Thoracic aorta (tissue), 2 donors: ENCODE data around the gene SSTR1. TPM values are rescaled to one million over a fixed set of nuclear protein-coding genes. Genes with fewer than 3 reads are reported as not detected.
A peak's percentile ranks its signal among the peaks of the same experiment; 100 is the strongest.

Source experiments
- ATAC-seq: fragments of 150-250 bp; one replicate; pipeline ENCODE4 v1.8.0; 2017; ENCODE audit warnings: low read depth; ENCODE audit not compliant: insufficient number of reproducible peaks, low FRiP score
- DNase-seq: peaks from one replicate; pipeline ENCODE4 v3.0.0-alpha.2; 2020; ENCODE audit warnings: low spot score
- H3K27ac ChIP-seq, 2 donors: fragments of 200-600 bp; sonication (generic); 1 replicate in 1 of 2; 2 replicates in 1 of 2; pipeline ENCODE4 v1.5.1; 2016; ENCODE audit warnings: mild to moderate bottlenecking in 2 of 2, moderate library complexity in 2 of 2
- H3K27me3 ChIP-seq: fragments of 200-600 bp; sonication (generic); replicated peaks from 2 replicates; pipeline ENCODE4 v1.6.0; 2016; ENCODE audit warnings: mild to moderate bottlenecking; ENCODE audit not compliant: insufficient read depth
- H3K36me3 ChIP-seq: fragments of 200-600 bp; sonication (generic); one replicate; pipeline ENCODE4 v1.5.1; 2016
- H3K4me1 ChIP-seq, 2 donors: fragments of 200-600 bp; sonication (generic); 1 replicate in 1 of 2; 2 replicates in 1 of 2; pipeline versions ENCODE4 v1.5.1 to v1.6.0; 2016; ENCODE audit warnings: low read depth in 2 of 2, mild to moderate bottlenecking in 1 of 2; ENCODE audit not compliant: control insufficient read depth in 1 of 2
- H3K4me3 ChIP-seq: fragments of 200-600 bp; sonication (generic); 2 replicates; pipeline ENCODE4 v1.5.1; 2016; ENCODE audit warnings: mild to moderate bottlenecking
- H3K9me3 ChIP-seq: fragments of 200-600 bp; sonication (generic); 2 replicates; pipeline ENCODE4 v1.5.1; 2016
- total RNA-seq, 2 donors: library from RNA; depleted of rRNA; stranded (reverse); fragments of >200 nt; gene quantifications; one replicate each; pipeline versions ENCODE4 v1.1.0 to v1.2.3, GENCODE V29; 2016
- TF ChIP-seq, protein P1 (sequence below): fragments of 200-600 bp; sonication (generic); IDR thresholded peaks from one replicate; pipeline ENCODE4 v1.5.1; 2019; ENCODE audit warnings: antibody characterized with exemption

SSTR1 gene
- total RNA-seq, 2 donors from 2014 or later = 0.85 to 0.95 TPM

DNA sequence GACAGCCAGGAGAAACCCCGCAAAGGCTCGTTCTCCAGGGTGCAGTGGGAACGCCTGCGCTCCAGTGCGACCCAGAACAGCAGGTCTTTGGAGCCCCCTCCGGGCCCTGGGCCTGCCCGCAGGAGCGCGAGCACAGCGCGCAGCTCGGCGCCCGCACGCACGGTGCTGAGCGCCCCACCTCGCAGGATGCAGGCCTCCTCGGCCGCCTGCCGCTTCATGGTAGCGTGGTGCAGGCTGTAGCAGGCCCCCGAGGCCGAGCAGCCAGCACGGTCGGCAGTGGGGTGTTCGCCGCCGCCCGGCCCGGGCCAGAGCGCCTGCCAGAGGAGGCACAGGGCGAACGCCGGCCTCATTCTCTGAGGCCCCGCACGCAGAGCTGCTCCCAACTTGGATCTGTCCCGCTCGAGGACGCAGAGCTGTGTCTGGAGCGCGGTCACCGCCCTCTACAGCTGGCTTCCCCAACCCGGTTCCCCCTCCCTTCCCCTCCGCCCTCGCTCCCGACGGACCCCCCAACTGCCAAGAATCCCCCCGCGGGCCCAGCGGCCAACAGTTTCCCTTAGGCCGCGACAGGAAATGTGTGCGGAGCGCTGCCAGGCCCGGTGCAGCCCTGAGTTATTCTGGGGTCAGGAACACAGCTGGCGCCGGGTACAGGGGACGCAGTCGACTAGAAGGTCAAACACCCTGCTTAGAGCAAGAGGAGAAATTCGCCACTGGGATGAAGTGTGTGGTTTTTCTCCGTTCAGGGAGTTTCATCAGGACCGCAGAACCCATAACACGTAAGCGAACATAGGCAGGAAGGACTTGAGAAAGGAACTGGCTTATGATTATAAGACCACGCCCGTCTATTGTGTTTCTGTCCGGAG is 48.2 kb downstream of the SSTR1 start, which contains the start of gene CLEC14A:
Gene CLEC14A (minus strand): TSS at position 421 of the 860 bp plus-strand sequence. CDS start 71 bp downstream, at position 350.
- H3K27me3 ChIP-seq = no peaks in the 10 kb centered on the region
- H3K27ac ChIP-seq = no peak within 1 kb of the TSS
- peak within 1 kb of the TSS; percentile 67 for H3K4me3 ChIP-seq
- TF ChIP-seq, protein P1, sequence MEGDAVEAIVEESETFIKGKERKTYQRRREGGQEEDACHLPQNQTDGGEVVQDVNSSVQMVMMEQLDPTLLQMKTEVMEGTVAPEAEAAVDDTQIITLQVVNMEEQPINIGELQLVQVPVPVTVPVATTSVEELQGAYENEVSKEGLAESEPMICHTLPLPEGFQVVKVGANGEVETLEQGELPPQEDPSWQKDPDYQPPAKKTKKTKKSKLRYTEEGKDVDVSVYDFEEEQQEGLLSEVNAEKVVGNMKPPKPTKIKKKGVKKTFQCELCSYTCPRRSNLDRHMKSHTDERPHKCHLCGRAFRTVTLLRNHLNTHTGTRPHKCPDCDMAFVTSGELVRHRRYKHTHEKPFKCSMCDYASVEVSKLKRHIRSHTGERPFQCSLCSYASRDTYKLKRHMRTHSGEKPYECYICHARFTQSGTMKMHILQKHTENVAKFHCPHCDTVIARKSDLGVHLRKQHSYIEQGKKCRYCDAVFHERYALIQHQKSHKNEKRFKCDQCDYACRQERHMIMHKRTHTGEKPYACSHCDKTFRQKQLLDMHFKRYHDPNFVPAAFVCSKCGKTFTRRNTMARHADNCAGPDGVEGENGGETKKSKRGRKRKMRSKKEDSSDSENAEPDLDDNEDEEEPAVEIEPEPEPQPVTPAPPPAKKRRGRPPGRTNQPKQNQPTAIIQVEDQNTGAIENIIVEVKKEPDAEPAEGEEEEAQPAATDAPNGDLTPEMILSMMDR = no peak
- ATAC-seq = no peak
- H3K36me3 ChIP-seq = no peaks in the 10 kb centered on the region
- no peak for DNase-seq
- H3K9me3 ChIP-seq = no peaks in the 10 kb centered on the region
- no peaks in the 10 kb centered on the region for H3K4me1 ChIP-seq

DNA sequence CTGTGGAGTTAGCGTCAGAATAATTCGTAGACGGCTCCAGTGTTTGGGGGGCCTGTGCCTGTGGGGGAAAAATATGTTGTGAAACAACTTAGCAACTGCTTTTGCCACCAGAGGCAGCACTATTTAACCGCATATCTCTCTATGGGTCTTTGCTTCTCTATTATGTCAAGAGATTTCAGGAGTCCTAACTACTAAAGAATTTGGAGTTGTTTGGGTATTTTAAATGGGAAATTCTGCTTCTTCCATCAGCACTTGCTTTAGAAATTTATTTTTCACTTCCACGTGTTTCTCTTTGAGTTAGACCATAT is 48.8 kb downstream of the SSTR1 start:
- no peaks in the 10 kb centered on the region for H3K36me3 ChIP-seq
- no peaks in the 10 kb centered on the region for H3K4me1 ChIP-seq
- H3K9me3 ChIP-seq = no peaks in the 10 kb centered on the region
- no peak overlapping the region for H3K4me3 ChIP-seq
- no peak overlapping the region for H3K27ac ChIP-seq
- ATAC-seq = no peak
- TF ChIP-seq, protein P1 = no peak
- no peak for DNase-seq
- no peaks in the 10 kb centered on the region for H3K27me3 ChIP-seq

DNA sequence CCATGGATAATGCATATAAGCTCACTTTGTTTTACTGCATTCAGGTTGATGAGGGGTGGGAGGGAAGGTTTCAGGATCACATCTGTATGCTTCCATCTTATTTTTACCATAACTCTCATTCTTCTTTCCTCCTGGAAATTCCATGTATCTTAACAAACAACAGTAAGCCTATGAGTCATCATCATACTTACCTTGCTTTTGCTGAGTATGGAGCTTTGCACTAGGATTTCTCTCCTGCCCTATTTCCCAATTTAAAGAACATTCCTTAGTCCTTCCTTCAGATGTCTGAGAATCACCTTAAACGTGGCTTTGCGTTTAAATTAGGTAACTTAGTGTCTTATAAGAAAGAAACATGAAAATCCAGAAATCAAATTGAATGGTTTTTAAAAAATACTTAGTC is 49.8 kb downstream of the SSTR1 start:
- Histone ChIP-seq H3K4me3 (no peak overlapping the region), H3K4me1 (no peaks in the 10 kb centered on the region), H3K9me3 (no peaks in the 10 kb centered on the region), H3K27me3 (no peaks in the 10 kb centered on the region), H3K27ac (no peak overlapping the region), H3K36me3 (no peaks in the 10 kb centered on the region)
- TF ChIP-seq, protein P1 = no peak
- no peak for DNase-seq
- no peak for ATAC-seq

DNA sequence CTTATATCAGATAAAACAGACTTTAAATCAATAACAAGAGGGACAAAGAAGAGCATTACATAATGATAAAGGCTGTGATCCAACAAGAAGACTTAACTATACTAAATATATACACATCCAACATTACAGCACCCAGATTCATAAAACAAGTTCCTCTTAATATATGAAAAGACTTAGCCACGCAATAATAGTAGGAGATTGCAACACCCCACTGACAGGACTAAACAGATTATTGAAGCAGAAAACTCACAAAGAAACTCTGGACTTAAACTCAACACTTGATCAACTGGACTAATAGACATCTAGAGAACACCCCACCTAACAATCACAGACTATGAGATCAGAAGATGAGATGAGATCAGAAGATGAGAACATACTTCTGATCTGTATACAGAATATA is 53.9 kb downstream of the SSTR1 start:
- no peak overlapping the region for H3K27ac ChIP-seq
- H3K4me3 ChIP-seq = no peak overlapping the region
- no peak for ATAC-seq
- TF ChIP-seq, protein P1 = no peak
- no peaks in the 10 kb centered on the region for H3K9me3 ChIP-seq
- H3K4me1 ChIP-seq = no peaks in the 10 kb centered on the region
- H3K27me3 ChIP-seq = no peaks in the 10 kb centered on the region
- no peak for DNase-seq
- H3K36me3 ChIP-seq = no peaks in the 10 kb centered on the region

Other genes with a start within 250 kb of the SSTR1 start
- 10 to 100 TPM; 22.2 to 31.4 TPM for gene CLEC14A, start 48.2 kb downstream of the SSTR1 start, total RNA-seq